ENCODE data around the gene CCSER1. TPM values are rescaled to one million over a fixed set of nuclear protein-coding genes. Genes with fewer than 3 reads are reported as not detected.

Gene CCSER1
- total and polyA plus RNA-seq, 8 donors, result 2.0 to 9.0 (median 4.2) TPM

GRCh38 chr4:90142081-90142480 lies 14.9 kb downstream of the CCSER1 start:
- ATAC-seq (no peak), DNase-seq (no peak)
- Histone ChIP-seq H3K9me3 (no peaks in the 10 kb centered on the region), H3K27ac (no peak overlapping the region), H3K4me1 (no peaks in the 10 kb centered on the region), H3K4me3 (no peak overlapping the region), H3K36me3 (no peaks in the 10 kb centered on the region), H3K27me3 (no peaks in the 10 kb centered on the region)
- intact Hi-C loops (cut with DNase I), result no loop called here
- no peak for TF ChIP-seq CTCF (IDR thresholded peaks at IDR 0.05)

GRCh38 chr4:90145319-90145718 lies 18.1 kb downstream of the CCSER1 start:
- H3K36me3 ChIP-seq, result no peaks in the 10 kb centered on the region
- no peaks in the 10 kb centered on the region for H3K4me1 ChIP-seq
- H3K27me3 ChIP-seq, result no peaks in the 10 kb centered on the region
- DNase-seq (no peak), ATAC-seq (no peak)
- intact Hi-C loops (cut with DNase I), result no loop called here
- no peaks in the 10 kb centered on the region for H3K9me3 ChIP-seq
- H3K27ac ChIP-seq, result no peak overlapping the region
- TF ChIP-seq CTCF (IDR thresholded peaks at IDR 0.05), result no peak
- no peak overlapping the region for H3K4me3 ChIP-seq

DNA sequence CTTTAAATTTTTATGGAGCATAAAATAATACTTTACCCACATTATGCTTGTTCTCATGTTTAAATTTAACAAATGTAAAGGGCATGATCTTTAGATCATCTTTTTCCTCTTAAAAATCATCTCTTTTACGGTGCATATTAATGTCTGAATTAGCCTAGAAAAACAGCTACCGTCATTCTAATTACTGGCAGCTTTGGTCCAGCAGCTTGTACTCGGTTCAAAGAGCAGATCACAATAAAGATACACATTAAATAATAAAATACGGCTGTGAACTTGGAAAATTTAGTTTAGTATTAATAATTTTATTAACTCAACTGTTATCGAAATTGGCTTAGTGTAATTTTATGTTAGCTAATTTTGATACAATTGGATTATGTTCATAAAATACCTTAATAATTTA lies 19.1 kb downstream of the CCSER1 start:
- ATAC-seq, result no peak
- no peak for TF ChIP-seq CTCF (IDR thresholded peaks at IDR 0.05)
- no peaks in the 10 kb centered on the region for H3K4me1 ChIP-seq

GRCh38 chr4:90148574-90149148 lies 21.5 kb downstream of the CCSER1 start:
- H3K9me3 ChIP-seq, result no peaks in the 10 kb centered on the region
- no peak for TF ChIP-seq CTCF (IDR thresholded peaks at IDR 0.05)

More for the DNA sequence above, 19.1 kb downstream of the CCSER1 start:
- intact Hi-C loops (cut with DNase I), result no loop called here
- no peak for DNase-seq
- Histone ChIP-seq H3K9me3 (no peaks in the 10 kb centered on the region), H3K27ac (no peak overlapping the region), H3K27me3 (no peaks in the 10 kb centered on the region), H3K36me3 (no peaks in the 10 kb centered on the region), H3K4me3 (no peak overlapping the region)

GRCh38 chr4:90152024-90152423 lies 24.8 kb downstream of the CCSER1 start:
- intact Hi-C loops (cut with DNase I), result no loop called here
- H3K9me3 ChIP-seq, result no peaks in the 10 kb centered on the region
- no peaks in the 10 kb centered on the region for H3K27me3 ChIP-seq

More at GRCh38 chr4:90148574-90149148, 21.5 kb downstream of the CCSER1 start:
- intact Hi-C loops (cut with DNase I), result no loop called here
- Histone ChIP-seq H3K36me3 (no peaks in the 10 kb centered on the region), H3K4me1 (no peaks in the 10 kb centered on the region), H3K27me3 (no peaks in the 10 kb centered on the region), H3K4me3 (no peak overlapping the region), H3K27ac (no peak overlapping the region)
- DNase-seq (no peak), ATAC-seq (no peak)

More at GRCh38 chr4:90152024-90152423, 24.8 kb downstream of the CCSER1 start:
- Histone ChIP-seq H3K36me3 (no peaks in the 10 kb centered on the region), H3K27ac (no peak overlapping the region), H3K4me1 (no peaks in the 10 kb centered on the region), H3K4me3 (no peak overlapping the region)
- no peak for ATAC-seq
- no peak for DNase-seq
- no peak for TF ChIP-seq CTCF (IDR thresholded peaks at IDR 0.05)
